Kidney (tissue), 14 donors: ENCODE results near the gene EPS8L3. TPM values are rescaled to one million over a fixed set of nuclear protein-coding genes. Genes with fewer than 3 reads are reported as not detected.
A peak's percentile ranks its signal among the peaks of the same experiment; 100 is the strongest.

Experiments used
- DNase-seq, 5 donors: peaks; one replicate each; pipeline ENCODE4 v3.0.0-alpha.2; 2013 to 2020
- FAIRE-seq: peaks from 2 replicates; lab custom pipeline; 2012; peaks lifted over from hg19 to GRCh38; lab: Jason Lieb, UNC
- H3K27ac ChIP-seq, 2 donors: one replicate each; pipeline ENCODE4 v1.7.0; 2013; ENCODE audit warnings: low read depth in 2 of 2, low read length in 2 of 2, inconsistent platforms in 1 of 2
- H3K27me3 ChIP-seq: one replicate; pipeline ENCODE4 v1.7.1; 2013; ENCODE audit warnings: low read length, inconsistent platforms; ENCODE audit not compliant: control insufficient read depth, insufficient read depth
- H3K36me3 ChIP-seq, 3 donors: one replicate each; pipeline versions ENCODE4 v1.7.0 to v1.7.1; 2013; ENCODE audit warnings: low read length in 3 of 3, control low read depth in 1 of 3, inconsistent platforms in 1 of 3; ENCODE audit not compliant: insufficient read depth in 3 of 3, control insufficient read depth in 2 of 3
- H3K4me1 ChIP-seq, 3 donors: one replicate each; pipeline versions ENCODE4 v1.7.0 to v1.7.1; 2013; ENCODE audit warnings: low read length in 3 of 3, inconsistent platforms in 1 of 3, low read depth in 1 of 3; ENCODE audit not compliant: control insufficient read depth in 2 of 3, insufficient read depth in 2 of 3
- H3K4me3 ChIP-seq, 3 donors: one replicate each; pipeline versions ENCODE4 v1.7.0 to v1.8.1; 2013; ENCODE audit warnings: low read length in 3 of 3, control low read depth in 1 of 3, inconsistent platforms in 1 of 3
- H3K9ac ChIP-seq, 3 donors: one replicate each; pipeline versions ENCODE4 v1.7.0 to v1.7.1; 2013; ENCODE audit warnings: low read length in 3 of 3, control low read depth in 1 of 3, inconsistent platforms in 1 of 3
- H3K9me3 ChIP-seq, 3 donors: one replicate each; pipeline versions ENCODE4 v1.7.0 to v1.7.1; 2013; ENCODE audit warnings: low read length in 3 of 3, control low read depth in 1 of 3, inconsistent platforms in 1 of 3; ENCODE audit not compliant: control insufficient read depth in 2 of 3, insufficient read depth in 1 of 3
- intact Hi-C: fragments of 100-400 bp; cut with DNase I; formaldehyde crosslinking; loops from one replicate; pipeline ENCODE4 v1.11.1; 2022
- polyA plus RNA-seq: library from polyadenylated mRNA; stranded (reverse); fragments of 350-450 nt; fragmentation: Illumina TruSeq; extraction: RNeasy Lipid Tissue Mini Kit (QIAGEN cat#74804); gene quantifications from one replicate; pipeline ENCODE4 v1.2.3, GENCODE V29; 2014; ENCODE audit warnings: low read depth, low replicate concordance; ENCODE audit not compliant: insufficient read depth
- total RNA-seq: library from RNA; stranded (reverse); fragmentation: NEBNext Ultra II Directional; extraction: Animal tissue kit (Norgen Biotek cat#: 25700); gene quantifications from one replicate; pipeline ENCODE4 v1.2.1, GENCODE V29; 2021
- TF ChIP-seq, protein P1 (sequence below): IDR thresholded peaks from 3 replicates; pipeline ENCODE4 v1.5.1; 2012; ENCODE audit warnings: mild to moderate bottlenecking, moderate library complexity, borderline replicate concordance; ENCODE audit not compliant: insufficient read depth; ENCODE audit errors: extremely low read depth
- donor health status: control.
- donor health status: control.
- donor health status: control.
- donor health status: control.
- donor health status: control.
- donor health status: DM: yes; HTN: yes; CAD: no.
- donor health status: Normal renal cell carcinoma (clear cell type).

The EPS8L3 gene
- total and polyA plus RNA-seq, 2 donors from 2014 or later, result 1.8 TPM; not detected in 1

- no peak for FAIRE-seq
- TF ChIP-seq, protein P1, sequence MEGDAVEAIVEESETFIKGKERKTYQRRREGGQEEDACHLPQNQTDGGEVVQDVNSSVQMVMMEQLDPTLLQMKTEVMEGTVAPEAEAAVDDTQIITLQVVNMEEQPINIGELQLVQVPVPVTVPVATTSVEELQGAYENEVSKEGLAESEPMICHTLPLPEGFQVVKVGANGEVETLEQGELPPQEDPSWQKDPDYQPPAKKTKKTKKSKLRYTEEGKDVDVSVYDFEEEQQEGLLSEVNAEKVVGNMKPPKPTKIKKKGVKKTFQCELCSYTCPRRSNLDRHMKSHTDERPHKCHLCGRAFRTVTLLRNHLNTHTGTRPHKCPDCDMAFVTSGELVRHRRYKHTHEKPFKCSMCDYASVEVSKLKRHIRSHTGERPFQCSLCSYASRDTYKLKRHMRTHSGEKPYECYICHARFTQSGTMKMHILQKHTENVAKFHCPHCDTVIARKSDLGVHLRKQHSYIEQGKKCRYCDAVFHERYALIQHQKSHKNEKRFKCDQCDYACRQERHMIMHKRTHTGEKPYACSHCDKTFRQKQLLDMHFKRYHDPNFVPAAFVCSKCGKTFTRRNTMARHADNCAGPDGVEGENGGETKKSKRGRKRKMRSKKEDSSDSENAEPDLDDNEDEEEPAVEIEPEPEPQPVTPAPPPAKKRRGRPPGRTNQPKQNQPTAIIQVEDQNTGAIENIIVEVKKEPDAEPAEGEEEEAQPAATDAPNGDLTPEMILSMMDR, result peak; percentile 100
- no peaks in the 10 kb centered on the region for H3K27me3 ChIP-seq
- H3K9ac ChIP-seq, result no peak overlapping the region
- peak; percentile 85 to 95 (median 91) for DNase-seq
- intact Hi-C loops, result loop anchor here (5.0 kb wide), 1 partner anchor 205 kb away; the partner anchor contains the start of gene AHCYL1
- H3K4me3 ChIP-seq, result no peak overlapping the region
- no peaks in the 10 kb centered on the region for H3K36me3 ChIP-seq
- no peak overlapping the region for H3K27ac ChIP-seq
- H3K4me1 ChIP-seq, result peaks cover 0 to 3% (median 3%) of the 10 kb centered on the region in 3 donors
- peaks cover 0 to 6% (median 0%) of the 10 kb centered on the region in 3 donors for H3K9me3 ChIP-seq
Measured at GRCh38 chr1:109776911-109777310, 13.2 kb upstream of the EPS8L3 start.

GRCh38 chr1:109776206-109776835, 12.6 kb upstream of the EPS8L3 start:
- DNase-seq (peak in 2 of 5 donors; percentile 43 to 59), FAIRE-seq (no peak)
- peaks cover 0 to 6% (median 0%) of the 10 kb centered on the region in 3 donors for H3K9me3 ChIP-seq
- H3K27ac ChIP-seq, result no peak overlapping the region
- peaks cover 0 to 3% (median 3%) of the 10 kb centered on the region in 3 donors for H3K4me1 ChIP-seq
- intact Hi-C loops, result loop anchor here (5.0 kb wide), 1 partner anchor 206 kb away; the partner anchor contains the start of gene AHCYL1
- TF ChIP-seq, protein P1, result no peak
- H3K27me3 ChIP-seq, result no peaks in the 10 kb centered on the region
- no peaks in the 10 kb centered on the region for H3K36me3 ChIP-seq
- no peak overlapping the region for H3K4me3 ChIP-seq
- H3K9ac ChIP-seq, result no peak overlapping the region

- FAIRE-seq (no peak), DNase-seq (peak in 1 of 5 donors; percentile 26)
- Histone ChIP-seq H3K9ac (no peak overlapping the region), H3K9me3 (no peaks in the 10 kb centered on the region), H3K27ac (no peak overlapping the region), H3K4me3 (no peak overlapping the region), H3K36me3 (no peaks in the 10 kb centered on the region), H3K4me1 (peaks cover 0 to 3% (median 3%) of the 10 kb centered on the region in 3 donors), H3K27me3 (no peaks in the 10 kb centered on the region)
- intact Hi-C loops, result loop anchor here (5.0 kb wide), 1 partner anchor 207 kb away; the partner anchor contains the start of gene AHCYL1
- TF ChIP-seq, protein P1, result no peak
Measured at GRCh38 chr1:109775398-109775797, 11.7 kb upstream of the EPS8L3 start.
